Measurements from ENCODE around the gene SEC22C. TPM values are rescaled to one million over a fixed set of nuclear protein-coding genes. Genes with fewer than 3 reads are reported as not detected.

The SEC22C gene
- polyA plus RNA-seq, 1 of the 3 experiments (the other 2 are of a cell fraction), result 28.5 TPM

- Histone ChIP-seq H3K9ac (no peak overlapping the region), H3K4me3 (ENCODE audit: low read depth in 2 of 2, low read length in 1 of 2) (no peak overlapping the region), H3F3A (replicated peaks; ENCODE audit: insufficient read depth) (peaks cover 6% of the 10 kb centered on the region), H3K79me2 (ENCODE audit: insufficient read depth) (peaks cover 85% of the 10 kb centered on the region), H3K9me2 (no peaks in the 10 kb centered on the region), H3K9me3 (peaks cover 17% of the 10 kb centered on the region), H4K20me1 (ENCODE audit: insufficient read depth) (no peaks in the 10 kb centered on the region), H3K27me3 (ENCODE audit: insufficient read depth) (no peaks in the 10 kb centered on the region), H3K4me2 (no peak overlapping the region), H2AFZ (ENCODE audit: low read depth) (no peak overlapping the region), H3K4me1 (ENCODE audit: control insufficient read depth in 1 of 2, insufficient read depth in 2 of 2, low read depth in 1 of 2, low read length in 1 of 2) (peaks cover 0 to 6% of the 10 kb centered on the region in 2 experiments; a peak in 2 of 4 replicates), H3K36me3 (replicated peaks in 1 of 2; ENCODE audit: control insufficient read depth in 1 of 2, insufficient read depth in 2 of 2, low read length in 1 of 2) (peaks cover 6 to 52% of the 10 kb centered on the region in 2 experiments), H3K27ac (ENCODE audit: low read depth in 2 of 2, low read length in 1 of 2) (no peak overlapping the region)
- no peak for TF ChIP-seq GABPA (IDR thresholded peaks at IDR 0.05; ENCODE audit: low read depth)
- TF ChIP-seq TCF12 (IDR thresholded peaks at IDR 0.05), result no peak
- no peak for TF ChIP-seq RXRA (IDR thresholded peaks at IDR 0.05; ENCODE audit: borderline replicate concordance, low read depth)
- TF ChIP-seq MAX (IDR thresholded peaks at IDR 0.05; ENCODE audit: low read depth), result no peak
- no peak for TF ChIP-seq IRF3 (IDR thresholded peaks at IDR 0.05; ENCODE audit: low read depth, low read length)
- no peak for TF ChIP-seq PBX3 (IDR thresholded peaks at IDR 0.05)
- TF ChIP-seq JUND (IDR thresholded peaks at IDR 0.05), result no peak
- TF ChIP-seq FOXJ3 (CRISPR knock-in tag; IDR thresholded peaks at IDR 0.05), result no peak
- no peak for TF ChIP-seq EZH2phosphoT487 (IDR thresholded peaks at IDR 0.05; ENCODE audit: borderline replicate concordance, low read depth)
- TF ChIP-seq REST (IDR thresholded peaks at IDR 0.05; ENCODE audit: low read depth, low read length), result no peak
- TF ChIP-seq NFIC (IDR thresholded peaks at IDR 0.05; ENCODE audit: borderline replicate concordance), result no peak
- TF ChIP-seq MXI1 (IDR thresholded peaks at IDR 0.05; ENCODE audit: low read depth, low read length), result no peak
- no peak for TF ChIP-seq USF1 (IDR thresholded peaks at IDR 0.05; ENCODE audit: borderline replicate concordance, low read depth)
- TF ChIP-seq ELF1 (IDR thresholded peaks at IDR 0.05), result no peak
- no peak for TF ChIP-seq YY1 (IDR thresholded peaks at IDR 0.05; ENCODE audit: low read depth)
- TF ChIP-seq SIN3A (IDR thresholded peaks at IDR 0.05; ENCODE audit: borderline replicate concordance, low read depth, low read length), result no peak
- no peak for TF ChIP-seq RFX5 (IDR thresholded peaks at IDR 0.05; ENCODE audit: low read length)
- POLR2A ChIA-PET, result no interaction called here
- 97% methylated on average over 4 of the region's 4 CpGs for WGBS (ENCODE audit: low lambda C conversion rate)
- DNase-seq, result no peak
- CTCF ChIA-PET, result no interaction called here
These were observed 3.7 kb downstream of the SEC22C start for GRCh38 chr3:42578054-42578453.

All from SK-N-SH (cell line).